Measurements from ENCODE around the gene TMEM273.

DNA sequence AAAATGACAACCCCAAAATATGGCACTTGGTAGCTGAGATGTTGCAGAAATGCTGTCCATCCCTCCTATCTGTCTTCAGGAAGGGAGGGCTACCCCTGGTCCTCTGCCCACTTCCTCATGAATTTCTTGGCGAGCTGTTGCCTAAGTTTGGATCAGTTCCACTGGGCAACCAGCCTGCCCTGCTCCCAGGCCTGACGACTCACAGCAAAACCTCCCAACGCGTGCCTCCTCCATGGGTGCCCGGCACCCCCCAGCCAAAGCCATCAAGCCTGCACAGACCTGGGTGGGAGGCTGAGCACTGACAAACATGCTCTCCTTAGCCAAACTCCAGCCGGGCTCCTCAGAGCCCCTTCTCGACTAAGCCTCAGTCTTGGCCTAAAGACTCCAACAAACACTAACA, 81.7 kb downstream of the TMEM273 start:
- TF ChIP-seq POLR2A (IDR thresholded peaks at IDR 0.05): no peak
- TF ChIP-seq, protein P1, sequence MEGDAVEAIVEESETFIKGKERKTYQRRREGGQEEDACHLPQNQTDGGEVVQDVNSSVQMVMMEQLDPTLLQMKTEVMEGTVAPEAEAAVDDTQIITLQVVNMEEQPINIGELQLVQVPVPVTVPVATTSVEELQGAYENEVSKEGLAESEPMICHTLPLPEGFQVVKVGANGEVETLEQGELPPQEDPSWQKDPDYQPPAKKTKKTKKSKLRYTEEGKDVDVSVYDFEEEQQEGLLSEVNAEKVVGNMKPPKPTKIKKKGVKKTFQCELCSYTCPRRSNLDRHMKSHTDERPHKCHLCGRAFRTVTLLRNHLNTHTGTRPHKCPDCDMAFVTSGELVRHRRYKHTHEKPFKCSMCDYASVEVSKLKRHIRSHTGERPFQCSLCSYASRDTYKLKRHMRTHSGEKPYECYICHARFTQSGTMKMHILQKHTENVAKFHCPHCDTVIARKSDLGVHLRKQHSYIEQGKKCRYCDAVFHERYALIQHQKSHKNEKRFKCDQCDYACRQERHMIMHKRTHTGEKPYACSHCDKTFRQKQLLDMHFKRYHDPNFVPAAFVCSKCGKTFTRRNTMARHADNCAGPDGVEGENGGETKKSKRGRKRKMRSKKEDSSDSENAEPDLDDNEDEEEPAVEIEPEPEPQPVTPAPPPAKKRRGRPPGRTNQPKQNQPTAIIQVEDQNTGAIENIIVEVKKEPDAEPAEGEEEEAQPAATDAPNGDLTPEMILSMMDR (IDR thresholded peaks at IDR 0.05 in 4 of 5, conservative IDR thresholded peaks at IDR 0.05 in 1 of 5): no peak
